G401.6 (cell line): ENCODE data around the gene EXOC4.

ENCODE experiments used
- FAIRE-seq: peaks from 2 replicates; lab custom pipeline; 2012; peaks lifted over from hg19 to GRCh38; lab: Jason Lieb, UNC

EXOC4 gene

GRCh38 chr7:133497061-133497460, 244.2 kb downstream of the EXOC4 start:
- FAIRE-seq, result no peak

- no peak for FAIRE-seq
These were observed 248.9 kb downstream of the EXOC4 start for GRCh38 chr7:133501771-133502170.

DNA sequence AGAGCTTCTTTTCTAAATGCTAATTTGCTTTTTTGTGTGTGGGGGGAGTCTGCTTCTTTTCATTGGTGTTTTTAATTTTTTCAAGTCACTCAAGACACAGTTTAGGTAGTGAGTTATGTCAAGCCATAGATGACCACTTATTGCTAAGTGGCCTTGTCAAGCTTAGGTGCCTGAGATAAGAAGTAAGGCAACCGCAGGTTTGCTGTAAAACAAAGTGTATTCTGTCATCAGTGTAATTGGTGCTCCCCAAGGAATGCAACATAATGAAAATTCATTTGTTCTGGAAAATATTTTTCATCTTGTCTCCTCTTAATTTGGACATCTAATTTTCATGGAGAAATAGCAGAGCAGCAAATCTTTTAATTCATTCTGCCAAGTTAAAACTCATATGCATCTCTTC, 249.6 kb downstream of the EXOC4 start:
- no peak for FAIRE-seq

- FAIRE-seq, result no peak
These were observed 250.1 kb downstream of the EXOC4 start for GRCh38 chr7:133502972-133503371.

DNA sequence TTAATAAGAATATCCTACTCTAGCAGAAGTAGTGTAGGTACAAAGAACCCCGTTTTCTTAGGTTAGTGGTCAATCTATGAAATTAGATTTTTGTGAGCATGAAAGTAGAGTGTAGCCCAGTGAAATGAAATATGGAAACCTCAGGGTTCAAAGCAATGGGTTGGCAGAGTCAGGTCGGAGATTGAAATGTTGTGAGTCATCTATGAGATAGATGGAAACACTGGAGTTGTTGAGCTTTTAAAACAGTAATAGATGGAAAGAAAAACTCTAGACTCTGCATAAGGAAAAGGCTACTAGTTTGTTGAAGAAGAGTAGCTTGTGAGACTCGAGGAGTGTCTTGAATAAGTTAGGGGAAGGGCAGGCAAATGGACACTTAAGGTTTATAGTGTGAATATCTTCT, 251.9 kb downstream of the EXOC4 start:
- no peak for FAIRE-seq

- no peak for FAIRE-seq
These were observed 256.9 kb downstream of the EXOC4 start for GRCh38 chr7:133509822-133510221.

GRCh38 chr7:133510326-133511055, 257.6 kb downstream of the EXOC4 start:
- no peak for FAIRE-seq

- no peak for FAIRE-seq
These were observed 258.4 kb downstream of the EXOC4 start for GRCh38 chr7:133511252-133511651.

GRCh38 chr7:133511708-133512107, 258.8 kb downstream of the EXOC4 start:
- no peak for FAIRE-seq

DNA sequence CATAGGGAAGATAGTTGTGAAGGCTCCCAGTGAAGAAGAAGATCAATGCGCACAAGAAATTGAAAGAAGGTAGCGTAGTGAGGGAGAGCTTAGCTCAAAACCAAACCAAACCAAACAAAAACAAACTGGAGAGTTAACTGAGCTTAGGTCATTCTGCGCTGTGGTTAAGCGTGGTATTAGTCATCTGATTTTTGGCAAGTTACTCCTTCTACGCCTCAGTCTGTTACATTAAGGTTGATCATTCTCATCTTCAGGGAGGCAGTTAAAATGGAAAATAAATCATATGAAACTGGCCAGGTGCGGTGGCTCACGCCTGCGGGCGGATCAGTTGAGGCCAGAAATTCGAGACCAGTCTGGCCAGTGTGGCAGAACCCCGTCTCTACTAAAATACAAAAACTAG, 259.7 kb downstream of the EXOC4 start:
- no peak for FAIRE-seq

DNA sequence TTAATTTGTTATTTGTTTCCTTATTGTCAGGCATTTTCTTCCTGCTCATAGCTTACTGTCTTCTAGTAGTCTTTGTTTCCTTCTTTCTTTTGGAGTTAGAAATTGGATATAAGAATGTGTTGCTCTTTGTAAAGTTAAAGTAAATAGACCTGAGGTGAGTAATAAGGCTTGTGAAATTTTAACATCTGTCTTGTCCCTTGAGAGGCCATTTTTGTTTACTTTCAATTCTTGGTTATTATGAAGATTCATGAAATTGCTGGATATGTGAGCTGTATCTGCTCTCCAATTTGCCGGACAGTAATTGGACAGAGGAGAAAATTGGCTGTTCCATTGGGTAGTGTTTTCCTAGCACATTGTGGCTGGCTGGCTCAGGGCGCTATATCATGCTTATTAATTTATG, 260.7 kb downstream of the EXOC4 start:
- FAIRE-seq, result no peak

- no peak for FAIRE-seq
These were observed 261.7 kb downstream of the EXOC4 start for GRCh38 chr7:133514551-133514950.

DNA sequence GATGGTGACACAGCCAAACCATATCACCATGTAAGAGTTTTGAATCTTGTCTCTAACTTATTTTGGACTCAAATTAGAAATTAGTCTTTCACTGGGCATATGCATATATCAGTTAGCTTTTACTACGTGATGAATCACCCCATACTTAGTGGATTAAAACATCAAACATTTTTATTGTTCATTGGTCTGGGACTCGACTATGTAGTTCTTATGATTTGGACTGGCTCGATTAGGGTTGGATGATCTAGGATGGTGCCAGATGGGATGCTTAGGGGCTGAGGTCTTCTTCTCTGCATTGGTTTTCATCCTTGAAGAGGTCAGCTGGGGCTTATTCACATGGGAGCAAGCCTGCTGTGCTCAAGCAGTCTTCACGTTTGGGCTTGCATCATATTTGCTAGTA, 264.9 kb downstream of the EXOC4 start:
- FAIRE-seq, result no peak

GRCh38 chr7:133518718-133519117, 265.8 kb downstream of the EXOC4 start:
- FAIRE-seq, result no peak

GRCh38 chr7:133520248-133520647, 267.4 kb downstream of the EXOC4 start:
- FAIRE-seq, result no peak

- FAIRE-seq, result no peak
These were observed 269.6 kb downstream of the EXOC4 start for GRCh38 chr7:133522501-133522900.

- no peak for FAIRE-seq
These were observed 275.9 kb downstream of the EXOC4 start for GRCh38 chr7:133528796-133529195.

DNA sequence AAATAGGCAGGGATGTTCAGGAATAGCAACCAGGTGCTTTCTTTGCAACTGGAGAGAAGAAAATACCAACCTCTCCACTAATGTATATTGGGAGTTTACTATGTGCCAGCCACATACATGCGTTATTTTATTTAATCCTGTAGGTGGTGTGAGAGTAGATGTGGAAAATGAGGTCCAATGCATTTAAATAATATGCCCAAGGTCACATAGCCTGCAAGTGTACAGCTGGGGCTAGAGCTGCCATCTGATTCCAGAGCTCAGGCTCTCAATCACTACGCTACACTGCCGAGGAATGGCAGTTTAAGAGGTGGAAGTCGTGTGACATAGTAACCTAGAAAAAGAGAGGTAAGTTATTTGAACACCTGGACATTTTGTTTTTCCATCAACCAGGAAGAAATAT, 277.0 kb downstream of the EXOC4 start:
- no peak for FAIRE-seq

- FAIRE-seq, result no peak
These were observed 277.8 kb downstream of the EXOC4 start for GRCh38 chr7:133530682-133531081.

- no peak for FAIRE-seq
These were observed 281.9 kb downstream of the EXOC4 start for GRCh38 chr7:133534816-133535215.

DNA sequence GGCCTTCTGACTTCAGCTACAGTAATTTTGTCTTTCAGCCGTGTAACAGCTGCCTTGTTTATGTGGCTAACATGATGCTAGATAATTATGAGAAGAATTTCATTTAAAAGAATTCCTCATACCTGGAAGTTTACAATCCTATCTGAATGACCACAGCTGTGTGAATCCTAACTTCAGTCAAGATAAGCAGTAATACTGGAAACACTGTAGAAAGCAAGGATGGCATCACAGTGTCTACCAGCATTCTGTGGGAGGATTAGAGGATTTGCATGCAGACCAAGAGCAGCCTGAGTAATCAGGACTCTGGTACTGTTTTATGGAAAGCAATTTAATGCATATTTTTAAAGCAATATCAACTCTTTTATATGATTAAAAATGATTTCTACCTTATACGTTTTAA, 282.4 kb downstream of the EXOC4 start:
- FAIRE-seq, result no peak

- FAIRE-seq, result no peak
These were observed 283.6 kb downstream of the EXOC4 start for GRCh38 chr7:133536450-133536849.

- FAIRE-seq, result no peak
These were observed 286.1 kb downstream of the EXOC4 start for GRCh38 chr7:133539016-133539415.

DNA sequence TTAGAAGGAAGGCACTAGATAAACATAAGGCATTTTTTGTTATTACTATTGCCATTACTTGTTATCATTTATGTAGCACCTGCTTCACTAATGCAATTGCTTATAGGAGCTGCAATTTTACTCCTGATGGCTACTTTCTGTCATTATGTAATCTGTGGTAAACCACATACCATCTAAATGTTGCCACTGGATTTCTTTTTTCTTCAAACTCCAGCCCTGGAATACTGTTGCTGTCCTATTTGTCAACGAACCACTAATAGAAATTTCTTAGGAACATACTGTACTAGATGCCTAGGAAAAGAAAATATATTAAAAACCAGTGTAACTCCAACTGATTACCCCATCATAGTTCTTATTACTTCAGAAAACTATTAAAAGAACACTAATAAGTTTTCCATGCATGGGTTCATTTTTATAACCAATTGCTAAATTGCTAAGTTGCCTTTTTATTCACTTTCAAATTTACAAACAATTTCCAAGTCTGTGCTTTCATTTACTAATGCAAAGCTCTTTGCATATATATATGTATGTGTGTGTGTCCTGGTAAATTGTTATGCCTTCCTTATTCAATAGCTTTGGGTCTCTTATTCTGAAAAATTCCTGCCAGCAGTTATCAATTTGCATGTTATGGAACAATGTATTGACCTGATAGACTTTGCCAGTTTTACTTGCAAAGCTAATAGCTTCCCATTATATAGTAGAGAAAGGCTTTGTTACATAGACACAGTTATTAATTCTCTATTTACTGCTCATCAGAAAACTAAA, 287.4 kb downstream of the EXOC4 start:
- no peak for FAIRE-seq
